Keratinocyte (primary cell): ENCODE data around the gene LLGL1. TPM values are rescaled to one million over a fixed set of nuclear protein-coding genes. Genes with fewer than 3 reads are reported as not detected.
A peak's percentile ranks its signal among the peaks of the same experiment; 100 is the strongest.

ENCODE experiments used
- DNase-seq: peaks from one replicate; pipeline ENCODE4 v3.0.0-alpha.2; 2011; ENCODE audit warnings: low read depth, missing footprints, low spot score
- FAIRE-seq: peaks from 2 replicates; lab custom pipeline; 2011; peaks lifted over from hg19 to GRCh38; lab: Jason Lieb, UNC
- H2AFZ ChIP-seq: 2 replicates; pipeline ENCODE4 v1.6.0; 2012; ENCODE audit warnings: low read length, control low read depth, inconsistent platforms; ENCODE audit not compliant: control insufficient read depth
- H3K27ac ChIP-seq: 2 replicates; pipeline ENCODE4 v1.5.1; 2011; ENCODE audit warnings: low read length; ENCODE audit not compliant: control insufficient read depth, insufficient read depth
- H3K27me3 ChIP-seq: 3 replicates; pipeline ENCODE4 v1.6.0; 2011; ENCODE audit warnings: low read length; ENCODE audit not compliant: control insufficient read depth, insufficient read depth; ENCODE audit errors: extremely low read depth
- H3K36me3 ChIP-seq, 2 experiments: 2 replicates in 1 of 2; 3 replicates in 1 of 2; pipeline ENCODE4 v1.5.1; 2011; ENCODE audit warnings: low read length in 2 of 2, mild to moderate bottlenecking in 1 of 2; ENCODE audit not compliant: control insufficient read depth in 2 of 2, insufficient read depth in 2 of 2; ENCODE audit errors: extremely low read depth in 1 of 2
- H3K4me1 ChIP-seq: 3 replicates; pipeline ENCODE4 v1.5.1; 2011; ENCODE audit warnings: low read length; ENCODE audit not compliant: control insufficient read depth, insufficient read depth; ENCODE audit errors: extremely low read depth
- H3K4me2 ChIP-seq: 3 replicates; pipeline ENCODE4 v1.6.0; 2011; ENCODE audit warnings: low read depth, low read length; ENCODE audit not compliant: control insufficient read depth, insufficient read depth; ENCODE audit errors: extremely low read depth
- H3K4me3 ChIP-seq, 3 experiments: fragments of 200-600 bp in 1 of 3; sonication (generic) in 1 of 3; 2 replicates in 2 of 3; 3 replicates in 1 of 3; pipeline ENCODE4 v1.5.1; 2011 to 2016; ENCODE audit warnings: low read length in 3 of 3, mild to moderate bottlenecking in 3 of 3, control low read depth in 2 of 3, inconsistent platforms in 1 of 3, low read depth in 1 of 3, mixed read lengths in 1 of 3, mixed run types in 1 of 3, moderate library complexity in 1 of 3; ENCODE audit not compliant: control insufficient read depth in 2 of 3, insufficient read depth in 2 of 3; ENCODE audit errors: extremely low read depth in 1 of 3
- H3K79me2 ChIP-seq: 2 replicates; pipeline ENCODE4 v1.6.0; 2012; ENCODE audit warnings: low read length; ENCODE audit not compliant: control insufficient read depth, insufficient read depth
- H3K9ac ChIP-seq: 3 replicates; pipeline ENCODE4 v1.6.0; 2011; ENCODE audit warnings: low read length; ENCODE audit not compliant: control insufficient read depth, insufficient read depth; ENCODE audit errors: extremely low read depth
- H3K9me1 ChIP-seq: 3 replicates; pipeline ENCODE4 v1.6.0; 2011; ENCODE audit warnings: low read length; ENCODE audit not compliant: control insufficient read depth, insufficient read depth; ENCODE audit errors: extremely low read depth
- H3K9me3 ChIP-seq: 2 replicates; pipeline ENCODE4 v1.5.1; 2012; ENCODE audit warnings: low read depth, low read length; ENCODE audit not compliant: control insufficient read depth
- H4K20me1 ChIP-seq: 3 replicates; pipeline ENCODE4 v1.6.0; 2011; ENCODE audit warnings: low read length; ENCODE audit not compliant: control insufficient read depth, insufficient read depth; ENCODE audit errors: extremely low read depth
- EZH2 ChIP-seq: IDR thresholded peaks from one replicate; pipeline ENCODE4 v1.6.1; 2012; ENCODE audit warnings: inconsistent platforms, mild to moderate bottlenecking, low read length, moderate library complexity
- dilution Hi-C: fragments of 300-500 bp; cut with MboI; formaldehyde crosslinking; loops from one replicate; pipeline ENCODE4 v1.7.0; 2020; ENCODE audit warnings: low sequenced_read_pairs; ENCODE audit not compliant: extremely low pct_ligation_motif_present
- polyA plus RNA-seq, 5 experiments: library from polyadenylated mRNA; depleted of rRNA in 3 of 5; stranded (reverse) in 3 of 5; stranded (forward) in 1 of 5; unstranded in 1 of 5; fragments of >200 nt; gene quantifications; 1 replicate in 1 of 5; 2 replicates in 3 of 5; 3 replicates in 1 of 5; pipeline versions ENCODE4 v1.2.1 to v1.2.3, GENCODE V29; 2011 to 2012; ENCODE audit warnings: missing spikeins in 2 of 5, low read depth in 1 of 5, low replicate concordance in 1 of 5
- TF ChIP-seq, protein P1 (sequence below), 3 experiments: IDR thresholded peaks in 1 of 3; conservative IDR thresholded peaks in 1 of 3; optimal IDR thresholded peaks in 1 of 3; 2 replicates in 2 of 3; 3 replicates in 1 of 3; pipeline versions ENCODE3 to v1.5.1; 2011; ENCODE audit warnings: low read length in 3 of 3, mild to moderate bottlenecking in 3 of 3, moderate library complexity in 2 of 3, control low read depth in 1 of 3, inconsistent platforms in 1 of 3; ENCODE audit not compliant: insufficient read depth in 2 of 3; ENCODE audit errors: extremely low read depth in 1 of 3

Gene LLGL1
- polyA plus RNA-seq, 1 donor (not counting 4 experiments of a cell fraction or from before 2014, with no cell fraction given), result 13.8 TPM

DNA sequence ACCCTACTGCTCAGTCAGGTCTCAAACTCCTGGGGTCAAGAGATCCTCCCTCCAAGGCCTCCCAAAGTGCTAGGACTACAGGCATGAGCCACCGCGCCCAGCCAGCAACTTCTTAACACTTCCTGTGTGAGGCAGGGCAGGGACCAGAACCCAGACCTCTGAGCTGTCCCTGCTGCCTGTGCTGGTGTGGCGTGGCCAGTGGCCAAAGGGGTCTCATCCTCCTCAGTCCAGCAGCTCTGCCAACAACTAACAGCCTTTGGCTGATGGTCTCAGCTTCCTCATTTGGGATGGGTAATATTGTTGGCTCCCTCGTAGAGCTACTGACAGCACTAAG lies 1.4 kb upstream of the LLGL1 start:
- no peaks in the 10 kb centered on the region for H4K20me1 ChIP-seq
- no peak for DNase-seq
- no peak overlapping the region for H3K4me2 ChIP-seq
- H3K9me1 ChIP-seq, result peaks cover 2% of the 10 kb centered on the region
- H3K36me3 ChIP-seq, result no peaks in the 10 kb centered on the region
- H3K27ac ChIP-seq, result no peak overlapping the region
- no peaks in the 10 kb centered on the region for H3K9me3 ChIP-seq
- no peaks in the 10 kb centered on the region for H3K27me3 ChIP-seq
- dilution Hi-C loops, result no loop called here
- H3K79me2 ChIP-seq, result peaks cover 23% of the 10 kb centered on the region
- H2AFZ ChIP-seq, result no peak overlapping the region
- H3K9ac ChIP-seq, result no peak overlapping the region
- no peak for TF ChIP-seq EZH2
- TF ChIP-seq, protein P1, sequence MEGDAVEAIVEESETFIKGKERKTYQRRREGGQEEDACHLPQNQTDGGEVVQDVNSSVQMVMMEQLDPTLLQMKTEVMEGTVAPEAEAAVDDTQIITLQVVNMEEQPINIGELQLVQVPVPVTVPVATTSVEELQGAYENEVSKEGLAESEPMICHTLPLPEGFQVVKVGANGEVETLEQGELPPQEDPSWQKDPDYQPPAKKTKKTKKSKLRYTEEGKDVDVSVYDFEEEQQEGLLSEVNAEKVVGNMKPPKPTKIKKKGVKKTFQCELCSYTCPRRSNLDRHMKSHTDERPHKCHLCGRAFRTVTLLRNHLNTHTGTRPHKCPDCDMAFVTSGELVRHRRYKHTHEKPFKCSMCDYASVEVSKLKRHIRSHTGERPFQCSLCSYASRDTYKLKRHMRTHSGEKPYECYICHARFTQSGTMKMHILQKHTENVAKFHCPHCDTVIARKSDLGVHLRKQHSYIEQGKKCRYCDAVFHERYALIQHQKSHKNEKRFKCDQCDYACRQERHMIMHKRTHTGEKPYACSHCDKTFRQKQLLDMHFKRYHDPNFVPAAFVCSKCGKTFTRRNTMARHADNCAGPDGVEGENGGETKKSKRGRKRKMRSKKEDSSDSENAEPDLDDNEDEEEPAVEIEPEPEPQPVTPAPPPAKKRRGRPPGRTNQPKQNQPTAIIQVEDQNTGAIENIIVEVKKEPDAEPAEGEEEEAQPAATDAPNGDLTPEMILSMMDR (optimal IDR thresholded peaks at IDR 0.05 in 1 of 3, IDR thresholded peaks at IDR 0.05 in 1 of 3, conservative IDR thresholded peaks at IDR 0.05 in 1 of 3; ENCODE audit: extremely low read depth in 1 of 3, insufficient read depth in 2 of 3, low read length in 3 of 3), result no peak
- no peak for FAIRE-seq
- H3K4me3 ChIP-seq, result no peak overlapping the region
- H3K4me1 ChIP-seq, result peaks cover 8% of the 10 kb centered on the region

DNA sequence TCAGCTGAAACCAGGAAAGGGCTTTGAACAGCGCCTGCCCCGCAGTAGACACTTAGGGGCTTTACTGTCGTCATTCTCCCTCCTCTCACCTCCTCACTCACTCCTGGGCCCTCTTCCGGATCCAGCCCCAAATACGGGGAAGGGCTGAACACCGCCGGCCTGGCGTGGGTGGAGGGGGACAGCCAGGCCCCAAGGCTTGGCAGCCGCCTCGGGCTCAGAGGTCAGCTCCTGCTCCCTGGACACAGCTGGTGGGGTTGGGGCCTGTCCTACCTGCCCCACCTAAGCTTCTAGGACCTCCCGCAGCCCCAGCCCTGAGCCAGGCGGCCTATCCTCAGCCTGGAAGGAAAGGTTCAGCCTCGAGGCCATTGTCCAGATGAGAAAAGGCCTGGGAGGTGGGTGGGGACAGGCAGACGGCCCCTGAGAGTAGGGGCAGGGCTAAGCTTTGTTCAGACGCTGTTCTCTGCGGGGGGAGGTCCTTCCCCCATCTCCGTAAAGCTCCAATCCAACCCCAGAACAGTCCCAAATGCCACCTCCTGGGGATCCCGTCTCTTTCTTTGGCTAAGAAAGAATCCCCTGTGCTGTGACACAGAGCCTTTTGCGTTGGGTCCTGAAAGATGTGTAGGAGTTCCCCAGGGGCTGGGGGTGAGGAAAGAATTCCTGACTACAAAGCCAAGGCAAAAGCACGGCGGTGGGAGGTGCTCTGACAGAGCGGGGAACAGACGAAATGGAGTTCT lies 881 bp upstream of the LLGL1 start:
- no peak for FAIRE-seq
- H3K9ac ChIP-seq, result peak overlapping the region; percentile 44
- peaks cover 8% of the 10 kb centered on the region for H3K4me1 ChIP-seq
- TF ChIP-seq, protein P1 (optimal IDR thresholded peaks at IDR 0.05 in 1 of 3, IDR thresholded peaks at IDR 0.05 in 1 of 3, conservative IDR thresholded peaks at IDR 0.05 in 1 of 3; ENCODE audit: extremely low read depth in 1 of 3, insufficient read depth in 2 of 3, low read length in 3 of 3), result no peak
- TF ChIP-seq EZH2, result no peak
- H3K79me2 ChIP-seq, result peaks cover 28% of the 10 kb centered on the region
- peak overlapping the region in 2 of 3 experiments; percentile 48 to 67 for H3K4me3 ChIP-seq
- no peak overlapping the region for H3K27ac ChIP-seq
- H3K36me3 ChIP-seq, result no peaks in the 10 kb centered on the region
- dilution Hi-C loops, result no loop called here
- no peaks in the 10 kb centered on the region for H3K9me3 ChIP-seq
- no peaks in the 10 kb centered on the region for H3K27me3 ChIP-seq
- DNase-seq, result no peak
- peak overlapping the region; percentile 85 for H3K4me2 ChIP-seq
- peaks cover 2% of the 10 kb centered on the region for H3K9me1 ChIP-seq
- no peaks in the 10 kb centered on the region for H4K20me1 ChIP-seq
- H2AFZ ChIP-seq, result peak overlapping the region; percentile 91
